HT-29 (cell line): ENCODE measurements around the gene NECTIN1. TPM values are rescaled to one million over a fixed set of nuclear protein-coding genes. Genes with fewer than 3 reads are reported as not detected.

Experiments
- DNase-seq: peaks from one replicate; pipeline ENCODE4 v3.0.0-alpha.2; 2015; ENCODE audit warnings: low spot score
- total RNA-seq: library from RNA; depleted of rRNA; stranded (reverse); fragments of >200 nt; shearing (Covaris generic); gene quantifications from 2 replicates; pipeline ENCODE4 v1.2.3, GENCODE V29; 2014

The NECTIN1 gene
- total RNA-seq, 1 experiment from 2014 or later, result 46.5 TPM

DNA sequence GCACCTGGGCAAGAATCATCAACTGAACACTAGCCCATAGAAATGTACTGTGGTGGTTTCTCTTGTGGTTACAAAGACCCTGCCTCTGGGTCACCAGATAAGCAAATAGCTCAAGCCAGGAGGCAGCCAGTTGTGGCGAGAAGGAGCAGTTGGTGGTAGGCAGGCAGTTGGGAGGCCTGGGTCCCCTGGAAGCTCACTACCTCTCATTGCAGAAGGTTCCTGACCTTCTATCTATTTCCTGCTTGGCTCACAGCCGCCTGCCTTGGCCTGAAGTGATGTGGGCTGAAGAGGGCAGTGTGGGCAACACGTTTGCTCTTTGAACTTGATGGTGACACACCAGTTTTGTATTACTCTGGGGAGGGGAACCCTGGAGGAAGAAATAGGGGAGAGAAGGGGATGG is 34.7 kb downstream of the NECTIN1 start:
- peak; percentile 71 for DNase-seq

DNA sequence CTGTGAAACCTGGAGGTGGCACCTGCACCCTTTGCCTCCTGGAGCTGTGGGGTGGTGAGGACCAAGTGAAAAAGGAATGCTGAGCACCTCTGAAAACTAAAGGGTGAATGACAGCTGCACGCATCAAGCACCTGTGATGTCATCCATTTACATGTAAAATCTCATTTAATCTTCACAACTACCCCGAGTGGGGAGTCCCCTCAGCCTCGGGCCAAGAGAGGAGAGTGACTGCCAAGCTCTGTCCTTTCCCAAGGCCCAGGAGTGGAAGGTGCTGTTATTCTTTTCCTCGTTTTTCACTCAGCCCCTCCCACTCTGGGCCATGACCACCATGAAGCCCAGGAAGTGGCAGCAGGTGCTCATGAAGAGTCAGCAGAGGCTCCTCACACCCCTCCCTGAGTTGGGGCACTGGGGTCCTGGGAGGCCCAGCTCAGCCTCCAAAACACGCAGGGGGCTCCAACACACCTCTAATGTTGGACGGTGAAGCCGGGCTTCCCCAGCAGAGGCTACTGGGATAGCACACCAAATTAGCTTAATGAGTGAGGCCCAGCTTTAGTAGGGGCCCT is 35.7 kb downstream of the NECTIN1 start:
- DNase-seq, result no peak

DNA sequence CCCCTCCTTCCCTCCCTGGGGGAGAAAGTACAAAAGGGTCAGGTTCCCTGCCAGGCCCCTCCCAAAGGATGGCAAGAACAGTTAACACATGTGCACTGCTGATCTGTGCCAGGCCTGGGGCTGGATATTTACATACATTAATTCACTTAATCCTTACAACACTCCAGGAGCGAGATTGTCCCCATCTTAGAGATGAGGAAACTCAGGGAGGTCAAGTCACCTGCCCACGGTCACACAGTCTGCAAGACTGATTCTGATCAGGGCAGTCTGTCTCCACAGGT is 36.5 kb downstream of the NECTIN1 start:
- no peak for DNase-seq

DNA sequence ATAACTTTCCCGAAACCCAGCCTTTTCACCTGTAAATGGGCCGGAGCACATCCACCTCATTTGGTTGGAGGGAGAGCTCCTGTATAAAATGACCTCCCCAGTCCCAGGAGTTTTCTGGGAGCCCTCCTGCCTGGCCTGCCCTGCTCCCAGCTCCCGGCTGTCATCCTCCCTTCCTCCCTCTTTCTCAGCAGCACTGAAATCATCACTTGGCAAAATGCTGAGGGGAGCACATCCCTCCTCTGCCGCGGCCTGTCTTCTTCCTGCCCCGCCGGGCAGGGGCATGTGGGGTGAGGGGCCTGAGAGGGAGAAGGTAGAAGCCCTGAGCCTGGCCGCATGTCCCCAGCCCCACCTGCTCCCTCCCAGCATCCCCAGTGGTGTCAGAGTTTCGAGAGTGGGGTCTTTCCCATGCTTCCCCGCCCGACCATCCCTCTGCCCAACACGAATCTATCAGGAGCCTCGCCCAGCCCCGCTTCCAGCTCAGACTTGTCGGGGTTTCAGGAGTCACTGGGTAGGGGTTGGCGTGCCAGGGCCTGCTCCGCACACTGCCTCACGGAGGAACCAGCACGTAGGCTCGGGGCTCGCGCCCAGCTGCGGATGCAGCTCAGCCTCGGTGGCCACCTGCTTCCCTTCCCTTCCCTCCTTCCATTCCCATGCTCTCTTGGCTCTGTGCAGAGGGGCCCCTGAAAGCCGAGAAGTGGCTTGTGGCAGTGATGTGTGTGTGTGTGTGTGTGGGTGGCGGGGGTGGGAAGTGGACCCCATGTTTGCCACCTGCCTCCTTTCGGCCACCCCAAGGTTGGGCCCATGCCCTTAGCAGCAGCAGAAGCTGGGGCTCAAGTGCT is 37.1 kb downstream of the NECTIN1 start:
- no peak for DNase-seq

DNA sequence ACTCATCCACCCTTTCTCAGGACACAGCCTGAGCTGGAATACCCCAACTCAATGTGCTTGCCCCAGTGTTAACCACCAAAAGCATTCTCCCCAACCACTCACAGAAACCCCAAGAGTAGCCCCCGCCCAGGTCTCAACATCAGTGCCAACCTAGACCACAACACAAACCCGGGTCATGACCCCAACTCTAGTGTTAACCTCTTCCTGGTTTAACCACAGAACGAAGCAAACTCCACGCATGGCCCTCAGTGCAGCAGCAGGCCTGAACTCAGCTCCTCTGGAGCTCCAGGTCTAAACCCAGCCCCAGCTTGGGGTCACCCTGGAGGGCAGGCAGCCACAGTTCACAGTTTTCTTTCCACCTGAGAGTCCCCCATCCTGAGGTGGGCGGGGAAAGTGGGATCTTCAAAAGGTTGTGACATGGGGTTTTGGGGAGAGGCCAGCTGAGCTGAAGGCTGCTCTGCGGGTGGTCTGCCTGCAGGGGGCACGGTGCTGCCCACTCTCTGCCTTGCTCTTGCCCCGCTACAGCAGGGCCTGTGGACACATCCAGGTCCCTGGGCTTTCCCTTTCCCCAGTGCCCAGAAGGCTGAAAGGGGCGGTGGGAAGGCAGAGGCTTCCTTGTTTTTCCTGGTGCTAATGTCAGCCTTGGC is 37.9 kb downstream of the NECTIN1 start:
- no peak for DNase-seq

DNA sequence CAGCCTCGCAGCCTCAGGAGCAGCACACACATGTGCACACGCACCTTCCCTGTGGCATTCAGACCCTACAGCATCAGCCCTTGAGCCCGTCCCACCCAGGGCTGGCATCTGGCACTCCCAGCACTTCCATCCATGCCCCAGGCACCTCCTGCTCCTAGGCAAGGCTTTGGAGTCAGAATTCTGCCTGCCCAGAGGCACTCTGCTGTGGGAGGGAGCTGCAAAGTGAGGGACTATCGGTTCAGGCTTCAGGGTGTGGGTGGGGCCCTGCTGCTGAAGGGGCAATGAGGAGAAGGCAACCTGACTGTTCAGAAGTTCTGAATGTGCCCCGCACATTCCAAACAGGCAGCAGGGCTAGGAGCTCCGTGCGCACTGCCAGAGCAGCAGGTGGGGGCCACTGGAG is 39.7 kb downstream of the NECTIN1 start:
- DNase-seq, result peak; percentile 45

DNA sequence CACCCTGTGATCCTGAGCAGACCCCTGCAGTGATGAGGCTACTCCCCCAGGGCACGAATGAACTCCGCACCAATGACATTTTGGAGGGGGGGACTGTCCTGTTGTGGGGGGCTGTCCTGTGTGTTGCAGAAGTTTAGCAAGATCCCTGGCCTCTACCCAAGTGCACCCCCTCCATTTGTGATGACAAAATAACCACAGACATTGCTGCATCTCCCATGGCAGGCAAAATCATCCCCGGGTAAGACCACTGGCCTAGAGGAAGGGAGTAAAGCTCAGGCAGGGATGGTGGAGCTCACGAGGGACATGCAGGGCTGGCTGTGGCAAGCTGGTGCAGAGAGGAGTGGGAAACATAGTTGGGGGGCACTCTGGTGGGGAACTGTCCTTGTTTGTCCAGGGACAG is 40.6 kb downstream of the NECTIN1 start:
- no peak for DNase-seq

DNA sequence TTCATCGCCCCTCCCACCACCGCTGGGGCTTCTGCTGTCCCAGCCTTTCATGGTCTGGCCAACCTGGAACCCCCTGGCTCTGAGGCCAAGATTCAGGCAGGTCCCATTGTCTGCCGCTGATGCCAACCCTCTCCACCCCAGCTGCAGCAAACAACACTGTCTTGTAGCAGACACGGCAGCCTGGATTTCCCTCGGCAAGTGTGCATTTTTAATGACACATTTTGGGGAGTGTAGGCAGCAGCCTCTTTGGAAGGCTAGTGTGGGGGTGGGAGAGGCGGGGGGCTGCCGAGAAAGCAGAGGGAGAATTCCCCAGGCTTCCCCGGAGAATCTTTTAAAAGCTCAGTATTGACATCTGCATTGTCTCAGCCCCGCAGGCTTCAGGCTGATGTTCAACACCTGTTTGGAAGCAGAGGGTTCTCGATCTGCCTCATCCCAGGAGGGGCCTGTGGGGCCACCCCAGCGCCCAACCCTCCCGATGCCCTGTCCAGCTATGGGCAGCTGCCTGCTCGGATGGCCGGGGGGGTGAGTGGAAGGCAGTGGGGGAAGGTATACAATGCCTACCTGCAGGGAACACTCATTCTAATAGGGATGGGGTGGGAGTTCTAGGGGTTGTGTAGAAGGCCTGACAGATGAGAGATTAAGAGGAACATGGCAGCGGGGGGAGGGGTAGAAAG is 41.5 kb downstream of the NECTIN1 start:
- DNase-seq, result no peak

DNA sequence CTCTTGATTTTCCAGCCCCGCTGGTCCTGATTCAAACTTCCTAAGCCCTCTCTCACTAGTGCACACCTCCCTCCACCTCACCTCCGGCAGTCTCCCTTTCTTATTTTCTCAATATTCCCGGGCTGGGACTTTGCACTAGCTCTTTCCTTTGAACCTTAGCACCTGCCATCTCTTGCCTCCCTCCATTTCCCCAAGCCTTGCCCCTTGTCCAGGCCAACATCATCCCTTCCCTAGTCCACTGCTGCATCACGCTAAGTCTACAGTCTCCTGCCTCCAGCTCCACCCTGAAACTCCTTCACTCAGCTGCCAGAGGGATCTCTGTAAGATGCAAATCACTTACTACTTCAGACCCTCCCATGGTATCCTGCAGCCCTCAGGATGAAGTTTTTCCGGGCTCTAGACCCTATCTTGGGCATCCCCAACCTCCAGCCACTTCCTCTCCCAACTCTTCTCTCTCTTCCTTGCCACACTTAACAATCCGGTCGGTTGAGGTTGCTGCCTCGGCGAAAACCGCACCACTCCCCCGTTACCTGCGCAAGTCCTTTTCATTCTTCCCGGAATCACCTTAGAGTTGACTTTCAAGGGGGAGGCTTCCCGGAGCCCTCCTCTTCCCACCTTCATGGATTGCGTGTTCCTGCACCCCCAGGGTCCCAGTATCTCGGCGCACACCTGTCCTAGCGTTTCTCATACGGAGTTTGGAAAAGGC is 42.7 kb downstream of the NECTIN1 start:
- DNase-seq, result no peak

DNA sequence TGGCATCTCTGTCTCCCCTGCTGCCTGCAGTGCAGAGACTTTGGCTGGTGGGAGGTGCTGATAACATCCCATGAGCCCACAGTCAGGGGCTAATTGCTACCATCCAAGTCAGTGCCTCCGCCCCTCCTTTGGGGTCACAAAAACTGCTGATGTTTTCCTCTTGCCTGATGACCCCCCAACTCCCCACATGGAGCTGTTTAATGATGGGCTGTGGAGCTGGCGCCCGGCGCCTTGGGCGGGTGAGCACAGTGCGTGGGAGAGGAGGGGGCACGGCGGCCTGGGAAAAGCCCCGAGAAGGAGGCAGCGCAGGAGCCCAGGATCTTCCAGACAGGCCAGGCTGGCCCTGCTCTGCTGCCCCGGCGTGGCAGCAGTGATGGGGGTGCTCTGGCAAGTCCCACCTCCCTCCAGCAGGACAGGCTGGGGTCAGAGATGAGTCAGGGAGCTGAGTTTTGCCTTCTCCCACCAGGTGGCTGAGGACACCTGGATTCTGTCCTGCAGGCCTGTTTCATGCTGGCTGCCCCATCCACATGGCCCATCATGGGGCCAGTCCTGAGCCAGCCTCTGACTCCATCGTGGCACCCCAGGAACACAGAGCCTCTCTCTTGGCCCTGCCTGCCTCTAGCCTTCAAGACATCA is 43.8 kb downstream of the NECTIN1 start:
- DNase-seq, result no peak

DNA sequence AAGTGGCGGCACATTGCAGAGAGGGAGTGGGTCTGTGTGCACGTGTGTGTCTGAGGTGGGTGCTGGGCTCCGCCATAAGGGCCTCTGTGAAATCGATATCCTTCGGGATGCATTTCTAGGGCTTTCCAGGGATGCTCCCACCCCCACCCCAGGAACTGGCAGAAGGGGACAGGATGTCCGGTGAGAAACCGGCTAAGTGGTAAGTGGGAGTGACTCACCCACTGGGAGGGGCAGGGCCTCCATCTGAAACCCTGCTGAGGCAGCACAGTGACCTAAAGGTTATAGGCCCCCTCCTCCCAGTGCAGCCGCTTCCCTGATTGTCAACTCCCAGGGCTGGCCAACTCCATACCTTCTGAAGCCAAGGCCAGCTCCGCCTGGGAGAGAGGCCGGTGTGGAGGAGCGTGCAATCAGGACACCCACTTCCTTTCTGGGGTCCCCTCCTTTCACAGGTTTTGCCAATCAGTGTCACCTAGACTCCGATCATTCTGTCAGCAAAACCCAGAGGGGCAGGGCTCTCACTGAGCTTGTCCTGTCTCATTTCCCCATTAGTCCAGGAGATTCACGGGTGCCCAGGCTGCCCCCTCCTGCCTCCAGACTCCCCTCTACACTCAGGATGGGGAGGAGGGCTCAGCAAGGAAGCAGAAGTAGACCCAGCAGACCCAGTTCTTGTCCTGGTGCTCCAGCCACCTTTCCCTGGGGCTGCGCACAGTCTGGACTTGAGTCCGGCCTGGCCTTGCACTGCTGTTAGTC is 44.5 kb downstream of the NECTIN1 start:
- peak; percentile 49 for DNase-seq

DNA sequence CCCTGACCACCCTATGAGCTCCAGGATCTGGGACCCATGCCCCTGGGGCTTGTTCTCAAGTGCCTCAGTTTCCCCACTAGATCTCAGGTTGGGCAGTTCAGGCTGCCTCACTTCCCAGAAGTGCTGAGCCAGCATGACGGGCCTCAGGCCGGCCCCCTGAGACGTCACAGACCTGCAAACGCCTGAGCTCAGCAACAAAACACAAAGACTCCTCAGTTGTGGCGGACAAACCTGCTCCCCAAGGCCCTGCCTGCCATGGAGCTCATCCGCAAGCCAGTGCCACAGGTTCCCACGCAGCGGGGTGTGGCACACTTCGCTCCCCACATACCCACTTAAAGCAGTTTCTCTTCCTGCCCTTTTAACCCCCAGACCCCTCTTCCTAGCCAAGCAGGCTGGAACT is 45.2 kb downstream of the NECTIN1 start:
- no peak for DNase-seq

DNA sequence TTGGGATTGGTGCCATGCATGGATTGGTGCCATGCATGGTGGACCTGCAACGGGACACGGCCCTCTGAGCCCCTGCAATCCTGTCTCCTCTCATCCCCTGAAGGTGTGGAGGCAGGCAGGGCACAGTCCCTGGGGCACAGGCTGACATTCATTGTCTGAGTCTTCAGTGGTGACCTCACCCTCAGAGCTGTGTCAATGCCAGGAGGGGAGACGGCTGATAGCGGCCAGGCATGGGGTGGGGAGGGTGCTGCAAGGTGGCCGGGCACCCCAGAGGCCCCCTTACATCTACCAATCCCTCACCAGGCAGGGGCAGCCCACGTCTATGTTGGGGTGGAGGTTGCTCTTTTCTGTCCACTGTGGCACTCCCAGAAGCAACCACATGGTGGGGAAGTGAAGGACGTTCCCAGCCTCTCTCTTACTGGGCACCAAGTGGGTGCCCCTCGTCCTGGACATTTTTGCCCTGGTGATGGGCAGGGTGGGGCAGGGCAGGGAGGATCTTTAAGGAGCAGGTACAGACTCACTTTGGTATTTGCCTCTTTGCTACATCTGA is 47.6 kb downstream of the NECTIN1 start:
- DNase-seq, result no peak

DNA sequence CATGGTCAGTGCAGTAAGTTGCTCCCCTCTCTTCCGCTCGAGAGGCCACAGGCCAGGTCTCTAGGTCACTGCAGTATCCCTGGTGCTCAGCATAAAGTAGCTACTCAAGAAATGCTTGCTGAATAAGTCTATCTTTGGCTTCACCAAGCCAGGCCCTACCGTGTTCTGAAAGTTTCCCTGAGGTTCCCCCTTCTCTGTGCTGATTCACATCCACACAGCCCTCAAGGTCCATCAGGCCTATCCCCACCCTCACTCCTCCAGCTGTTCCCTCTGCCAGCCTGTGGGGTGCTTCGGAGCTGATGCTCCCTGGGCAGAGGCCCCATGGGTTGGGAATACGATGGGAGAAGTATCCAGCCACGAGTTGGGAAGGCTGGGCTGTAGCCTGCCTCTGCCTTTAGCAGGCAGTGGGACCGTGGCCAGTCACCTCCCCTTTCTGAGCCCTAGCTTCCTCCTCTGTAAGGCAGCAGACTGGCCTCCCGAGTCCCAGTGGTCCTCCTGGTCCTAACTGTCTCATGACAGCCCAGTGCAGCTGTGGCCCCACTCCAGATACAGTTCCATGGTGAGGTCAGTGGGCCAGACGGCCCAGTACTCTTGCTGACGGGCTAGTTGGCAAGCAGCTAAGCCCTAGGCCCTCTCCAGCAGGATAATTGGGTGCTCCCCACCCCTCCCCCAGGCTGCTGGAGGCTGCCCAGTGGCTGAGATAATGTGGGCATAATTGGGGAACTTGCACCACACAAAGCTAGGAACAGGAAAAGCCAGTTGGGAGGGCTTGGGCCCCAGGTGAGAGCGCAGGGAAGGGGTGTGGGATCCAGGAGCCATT is 48.2 kb downstream of the NECTIN1 start:
- DNase-seq, result no peak

DNA sequence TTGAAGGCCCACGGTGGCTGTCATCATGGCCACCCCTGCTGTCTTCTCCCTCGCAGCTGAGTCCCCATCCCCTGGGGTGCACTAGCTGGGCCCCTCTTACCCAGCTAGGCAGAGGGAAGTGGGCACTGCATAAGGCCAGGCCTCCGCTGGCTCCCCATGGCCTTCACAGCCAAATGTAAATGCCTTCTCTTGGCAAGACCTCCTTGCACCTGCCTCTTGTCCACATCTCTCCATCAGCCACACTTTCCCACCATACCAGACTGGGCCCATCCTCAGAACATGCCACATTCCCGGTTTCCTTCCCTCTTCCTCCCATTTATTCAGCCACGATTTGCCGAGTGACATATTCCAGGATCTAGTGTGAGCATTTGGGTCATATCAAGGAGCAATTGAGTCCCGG is 49.7 kb downstream of the NECTIN1 start:
- no peak for DNase-seq

DNA sequence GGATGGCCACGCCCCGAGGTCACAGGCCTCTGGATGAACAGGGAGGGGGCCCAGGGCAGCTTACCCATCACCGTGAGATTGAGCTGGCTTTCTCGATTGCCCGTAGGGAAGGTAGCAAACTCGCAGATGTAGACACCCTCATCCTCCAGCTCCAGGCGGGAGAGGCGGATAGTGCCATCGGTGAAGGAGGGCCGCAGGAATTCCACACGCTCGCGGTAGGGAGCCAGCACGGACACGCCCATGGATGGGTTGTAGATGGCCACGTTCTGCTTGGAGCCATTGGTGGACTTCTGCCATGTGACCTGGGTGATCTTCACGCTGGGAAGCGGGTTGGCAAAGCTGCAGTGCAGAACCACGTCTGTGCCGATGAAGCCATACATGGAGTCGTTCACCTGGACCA is 50.6 kb downstream of the NECTIN1 start:
- no peak for DNase-seq

DNA sequence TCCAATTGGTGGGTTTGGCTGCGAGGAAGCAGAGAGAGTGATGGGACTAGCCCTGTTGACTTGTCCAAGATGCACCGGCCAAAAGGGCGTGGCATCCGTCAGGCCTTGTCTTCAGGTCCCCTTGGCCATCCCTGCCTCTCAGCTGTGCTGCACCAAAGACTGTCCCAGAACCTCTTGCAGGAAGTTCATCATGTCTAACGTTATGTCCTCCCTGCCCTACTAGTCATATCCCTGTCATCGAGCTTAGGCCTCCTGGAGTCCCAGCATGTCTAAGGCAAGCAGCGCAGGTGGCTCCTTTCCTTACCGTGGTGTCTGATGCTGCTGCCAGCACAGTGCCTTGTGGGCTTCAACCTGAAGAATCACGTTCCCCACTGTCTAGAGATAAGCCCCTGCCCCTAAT is 51.2 kb downstream of the NECTIN1 start:
- DNase-seq, result no peak

DNA sequence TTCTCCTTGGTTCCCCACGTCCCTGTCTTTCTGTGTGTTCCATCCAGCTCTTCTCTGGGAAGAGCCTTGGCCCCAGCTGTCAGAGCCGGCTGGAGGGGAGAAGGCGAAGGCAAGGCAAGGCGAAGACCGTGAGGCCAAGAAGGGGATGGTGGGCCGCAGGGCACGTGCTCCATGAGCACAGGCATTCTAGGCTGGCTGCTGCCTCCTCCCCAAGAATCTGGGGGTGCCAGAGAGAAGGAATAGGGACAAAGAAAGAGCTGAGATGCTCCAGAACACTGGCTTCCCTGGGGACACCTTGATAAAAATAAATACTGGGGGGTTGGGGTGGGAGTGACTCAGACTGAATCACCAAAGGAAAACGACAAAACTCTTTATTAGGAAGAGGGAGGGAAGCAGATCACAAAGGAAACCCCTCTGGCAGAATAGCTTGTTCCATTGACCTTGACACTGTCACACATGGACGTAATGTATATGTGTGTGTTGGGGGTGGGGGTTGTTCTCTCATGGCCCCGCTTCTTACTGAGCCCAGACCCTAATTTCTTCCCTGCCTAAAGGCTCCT is 52.5 kb downstream of the NECTIN1 start:
- no peak for DNase-seq

DNA sequence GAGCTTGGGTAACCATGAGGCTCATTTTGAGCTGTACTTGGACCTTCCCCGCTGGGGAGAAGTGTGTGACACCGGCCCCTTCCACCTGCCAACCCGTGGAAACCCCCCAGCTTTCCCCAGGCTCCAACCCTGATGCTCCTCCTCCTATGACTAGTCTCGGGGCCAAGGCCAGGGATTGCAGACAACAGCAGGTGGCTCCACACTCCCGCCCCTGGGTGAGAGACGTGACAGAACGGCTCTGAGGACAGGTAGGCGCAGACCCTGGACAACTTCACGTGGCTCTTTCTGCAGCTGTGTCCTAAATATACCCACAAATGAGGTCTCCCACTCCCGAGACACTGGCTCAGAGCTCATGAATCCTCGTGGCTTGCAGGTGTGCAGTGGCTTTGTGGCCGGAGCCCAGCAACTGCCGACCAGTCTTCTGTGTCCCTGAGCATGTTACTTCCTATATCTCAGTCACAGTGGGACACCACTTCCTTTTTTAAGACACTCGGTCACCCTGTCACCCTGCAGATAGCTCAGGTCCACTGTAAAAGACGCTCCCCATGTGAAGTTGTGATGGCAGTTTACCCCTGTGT is 55.2 kb downstream of the NECTIN1 start:
- no peak for DNase-seq
